Mucosa of descending colon (tissue), 3 donors: ENCODE data around the gene MDGA2. TPM values are rescaled to one million over a fixed set of nuclear protein-coding genes. Genes with fewer than 3 reads are reported as not detected.

Source experiments
- ATAC-seq: fragments of 200-7000 bp; cut with Tn5 transposase; one replicate; pipeline ENCODE4 v1.9.1; 2020; ENCODE audit warnings: mild to moderate bottlenecking, moderate library complexity
- DNase-seq, 3 donors: peaks; one replicate each; pipeline ENCODE4 v3.0.0-alpha.2; 2020
- H3K36me3 ChIP-seq: fragments of 200-600 bp; one replicate; pipeline ENCODE4 v1.8.0; 2021; ENCODE audit warnings: low read depth, mild to moderate bottlenecking
- H3K4me1 ChIP-seq: fragments of 200-600 bp; one replicate; pipeline ENCODE4 v1.8.0; 2021; ENCODE audit warnings: low read depth, mild to moderate bottlenecking
- H3K4me3 ChIP-seq: fragments of 200-600 bp; one replicate; pipeline ENCODE4 v1.8.0; 2021; ENCODE audit warnings: mild to moderate bottlenecking
- H3K9me3 ChIP-seq: fragments of 200-600 bp; one replicate; pipeline ENCODE4 v1.8.0; 2021; ENCODE audit warnings: mild to moderate bottlenecking
- intact Hi-C, 2 donors: fragments of 100-400 bp; cut with DNase I in 1 of 2; cut with micrococcal nuclease in 1 of 2; formaldehyde crosslinking; loops; one replicate each; pipeline versions ENCODE4 v1.11.0 to v1.11.1; 2022; cut with DNase I, micrococcal nuclease
- total RNA-seq, 3 donors: library from RNA; stranded (reverse); fragmentation: NEBNext Ultra II Directional in 2 of 3; extraction: Animal tissue kit (Norgen Biotek cat#: 25700) in 2 of 3; gene quantifications; one replicate each; pipeline versions ENCODE4 v1.2.1 to v1.2.4, GENCODE V29; 2021 to 2023
- TF ChIP-seq, protein P1 (sequence below): fragments of 200-600 bp; IDR thresholded peaks from one replicate; pipeline ENCODE4 v1.8.0; 2022; ENCODE audit warnings: antibody characterized with exemption, mild to moderate bottlenecking
- donor health status: DM: no; HTN: no; CAD: no; lungs with moderate emphysema.
- donor health status: DM: no; HTN: no; CAD: no.
- donor health status: DM: no; HTN: yes; CAD: no.

MDGA2 gene
- total RNA-seq, 3 donors from 2014 or later, result 0.35 TPM; not detected in 2

DNA sequence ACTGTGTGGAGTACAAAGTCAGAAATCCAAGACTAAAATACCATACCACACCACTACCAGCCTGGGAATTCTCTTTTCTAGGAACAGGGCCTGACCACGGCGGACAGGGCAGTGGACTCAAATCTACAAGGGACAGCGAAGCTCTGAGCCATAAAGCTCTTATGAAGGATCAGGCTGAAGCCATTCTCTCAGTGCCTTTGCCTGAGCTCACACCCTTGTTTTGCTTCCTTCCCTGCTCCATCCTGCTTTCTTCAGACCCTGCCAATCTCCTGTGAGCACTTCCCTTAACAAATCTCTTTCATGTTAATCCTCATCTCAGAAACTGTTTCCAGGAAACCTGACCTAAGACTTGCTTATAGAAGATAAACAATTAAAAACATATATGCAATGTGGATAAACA, 398.5 kb downstream of the MDGA2 start:
- intact Hi-C loops, result loop anchor here in 1 of 2 donors (10.0 kb wide), 1 partner anchor 302 kb away; no protein-coding TSS in a partner anchor
- Histone ChIP-seq H3K36me3 (no peaks in the 10 kb centered on the region), H3K4me1 (no peaks in the 10 kb centered on the region), H3K4me3 (no peak overlapping the region), H3K9me3 (no peaks in the 10 kb centered on the region)
- ATAC-seq (no peak), DNase-seq (no peak)
- TF ChIP-seq, protein P1, sequence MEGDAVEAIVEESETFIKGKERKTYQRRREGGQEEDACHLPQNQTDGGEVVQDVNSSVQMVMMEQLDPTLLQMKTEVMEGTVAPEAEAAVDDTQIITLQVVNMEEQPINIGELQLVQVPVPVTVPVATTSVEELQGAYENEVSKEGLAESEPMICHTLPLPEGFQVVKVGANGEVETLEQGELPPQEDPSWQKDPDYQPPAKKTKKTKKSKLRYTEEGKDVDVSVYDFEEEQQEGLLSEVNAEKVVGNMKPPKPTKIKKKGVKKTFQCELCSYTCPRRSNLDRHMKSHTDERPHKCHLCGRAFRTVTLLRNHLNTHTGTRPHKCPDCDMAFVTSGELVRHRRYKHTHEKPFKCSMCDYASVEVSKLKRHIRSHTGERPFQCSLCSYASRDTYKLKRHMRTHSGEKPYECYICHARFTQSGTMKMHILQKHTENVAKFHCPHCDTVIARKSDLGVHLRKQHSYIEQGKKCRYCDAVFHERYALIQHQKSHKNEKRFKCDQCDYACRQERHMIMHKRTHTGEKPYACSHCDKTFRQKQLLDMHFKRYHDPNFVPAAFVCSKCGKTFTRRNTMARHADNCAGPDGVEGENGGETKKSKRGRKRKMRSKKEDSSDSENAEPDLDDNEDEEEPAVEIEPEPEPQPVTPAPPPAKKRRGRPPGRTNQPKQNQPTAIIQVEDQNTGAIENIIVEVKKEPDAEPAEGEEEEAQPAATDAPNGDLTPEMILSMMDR, result no peak

DNA sequence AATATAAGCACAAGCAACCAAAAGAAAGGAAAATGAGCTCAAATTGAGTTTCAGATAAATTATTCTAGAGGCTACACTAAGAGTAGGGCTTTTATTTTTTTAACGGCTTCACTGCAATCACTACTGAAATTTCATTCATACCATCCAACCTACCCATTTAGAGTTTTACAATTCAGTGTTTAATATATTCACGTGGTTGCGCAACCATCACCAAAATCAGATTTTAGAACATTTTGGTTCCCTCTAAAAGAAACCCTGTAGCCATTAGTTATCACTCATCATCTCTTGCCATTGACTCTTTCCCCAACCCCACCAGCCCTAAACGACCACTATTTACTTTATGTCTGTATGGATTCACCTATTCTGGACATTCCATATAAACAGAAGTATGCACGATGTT, 401.5 kb downstream of the MDGA2 start:
- Histone ChIP-seq H3K9me3 (no peaks in the 10 kb centered on the region), H3K36me3 (no peaks in the 10 kb centered on the region), H3K4me1 (no peaks in the 10 kb centered on the region), H3K4me3 (no peak overlapping the region)
- TF ChIP-seq, protein P1, result no peak
- DNase-seq (no peak), ATAC-seq (no peak)
- intact Hi-C loops, result loop anchor here in 1 of 2 donors (10.0 kb wide), 1 partner anchor 299 kb away; no protein-coding TSS in a partner anchor

DNA sequence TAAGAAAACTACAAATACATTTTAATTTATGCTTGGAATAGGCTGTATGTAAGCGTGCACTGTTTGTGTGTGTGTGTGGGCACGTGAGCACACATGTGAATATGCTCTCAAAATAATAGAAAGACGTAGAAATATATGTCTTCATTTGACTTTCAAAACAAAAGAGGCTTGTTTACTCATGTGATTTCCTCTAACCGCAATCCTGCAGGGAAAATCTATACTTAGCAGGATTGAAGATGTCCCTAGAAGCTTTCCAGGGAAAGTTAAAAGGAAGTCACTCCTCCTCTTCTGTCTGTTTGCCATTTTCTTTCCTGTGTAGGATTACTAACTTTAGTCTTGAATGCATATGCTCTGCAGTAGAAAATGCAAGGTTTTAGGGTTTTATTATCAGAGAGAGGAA, 404.7 kb downstream of the MDGA2 start:
- intact Hi-C loops, result loop anchor here in 1 of 2 donors (10.0 kb wide), 1 partner anchor 296 kb away; no protein-coding TSS in a partner anchor

DNA sequence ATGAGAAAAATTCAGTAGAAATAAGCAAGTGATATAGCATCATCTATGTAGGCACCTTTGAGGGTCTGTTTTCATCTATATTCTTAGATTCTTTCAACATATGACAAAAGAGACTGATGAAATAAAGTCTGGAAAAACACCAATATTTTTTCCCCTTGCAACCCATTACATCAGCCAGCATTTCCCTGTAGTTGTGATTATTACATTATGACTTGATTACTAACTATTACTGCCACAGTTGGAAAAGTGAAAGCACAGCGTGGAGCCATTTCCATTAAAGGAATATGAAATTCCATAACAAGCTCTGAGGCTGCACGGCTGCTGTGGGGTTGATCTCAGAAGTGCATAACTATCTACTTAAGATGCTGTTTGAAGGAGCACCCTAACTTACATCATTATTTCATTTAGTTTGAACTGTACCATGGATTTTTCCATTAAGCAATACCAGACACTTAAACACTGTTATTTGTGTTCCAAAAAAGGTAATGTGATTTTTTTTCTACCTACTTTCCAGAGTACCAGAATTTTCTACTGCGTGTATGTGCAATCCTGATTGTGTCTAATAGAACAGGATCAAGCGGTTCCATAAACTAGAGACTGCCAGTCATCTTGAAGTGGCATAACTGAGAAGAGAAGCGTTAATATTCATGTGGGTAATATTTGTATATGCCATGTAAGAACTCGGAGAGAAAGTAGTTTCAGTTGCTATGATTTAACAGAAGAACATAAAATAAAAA, 405.5 kb downstream of the MDGA2 start:
- H3K36me3 ChIP-seq, result no peaks in the 10 kb centered on the region
- H3K4me1 ChIP-seq, result no peaks in the 10 kb centered on the region
- H3K9me3 ChIP-seq, result no peaks in the 10 kb centered on the region
- no peak for ATAC-seq
- DNase-seq, result no peak
- no peak overlapping the region for H3K4me3 ChIP-seq
- TF ChIP-seq, protein P1, result no peak
- intact Hi-C loops, result loop anchor here in 1 of 2 donors (10.0 kb wide), 1 partner anchor 295 kb away; no protein-coding TSS in a partner anchor

More for the DNA sequence above, 404.7 kb downstream of the MDGA2 start:
- Histone ChIP-seq H3K9me3 (no peaks in the 10 kb centered on the region), H3K4me3 (no peak overlapping the region), H3K4me1 (no peaks in the 10 kb centered on the region), H3K36me3 (no peaks in the 10 kb centered on the region)
- no peak for ATAC-seq
- DNase-seq, result no peak
- TF ChIP-seq, protein P1, result no peak

DNA sequence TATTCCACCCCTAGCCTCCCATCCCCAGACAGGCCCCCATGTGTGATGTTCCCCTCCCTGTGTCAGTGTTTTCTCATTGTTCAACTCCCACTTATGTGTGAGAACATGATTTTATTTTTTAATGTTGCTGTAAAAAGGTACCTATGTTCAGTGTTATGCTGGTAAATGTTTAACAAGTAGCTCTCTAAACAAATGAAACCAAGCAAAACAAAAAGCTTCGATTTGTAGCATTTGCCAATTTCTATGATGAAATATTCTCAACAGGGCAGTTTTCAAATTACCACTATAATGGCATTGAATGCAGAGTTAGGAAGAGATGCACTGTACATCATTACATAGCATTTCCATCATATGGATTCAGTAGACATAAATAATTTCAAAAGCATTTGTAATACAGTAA, 410.6 kb downstream of the MDGA2 start:
- no peaks in the 10 kb centered on the region for H3K4me1 ChIP-seq
- no peak for ATAC-seq
- H3K4me3 ChIP-seq, result no peak overlapping the region
- H3K36me3 ChIP-seq, result no peaks in the 10 kb centered on the region
- no peak for DNase-seq
- intact Hi-C loops, result no loop called here
- TF ChIP-seq, protein P1, result no peak
- H3K9me3 ChIP-seq, result no peaks in the 10 kb centered on the region
